Measurements from ENCODE around the gene ACER1. TPM values are rescaled to one million over a fixed set of nuclear protein-coding genes. Genes with fewer than 3 reads are reported as not detected.

Gene ACER1
- total RNA-seq, 1 donor = under 0.01 TPM

GRCh38 chr19:6270076-6270745 is 63.2 kb downstream of the ACER1 start:
- no peak for DNase-seq (ENCODE audit: low read depth in 2 of 3, low spot score in 2 of 3)

GRCh38 chr19:6269101-6269886 is 64.1 kb downstream of the ACER1 start:
- DNase-seq (ENCODE audit: low read depth in 2 of 3, low spot score in 2 of 3) = no peak

- DNase-seq (ENCODE audit: low read depth in 2 of 3, low spot score in 2 of 3) = no peak
These were observed 65.0 kb downstream of the ACER1 start for GRCh38 chr19:6268382-6268771.

DNA sequence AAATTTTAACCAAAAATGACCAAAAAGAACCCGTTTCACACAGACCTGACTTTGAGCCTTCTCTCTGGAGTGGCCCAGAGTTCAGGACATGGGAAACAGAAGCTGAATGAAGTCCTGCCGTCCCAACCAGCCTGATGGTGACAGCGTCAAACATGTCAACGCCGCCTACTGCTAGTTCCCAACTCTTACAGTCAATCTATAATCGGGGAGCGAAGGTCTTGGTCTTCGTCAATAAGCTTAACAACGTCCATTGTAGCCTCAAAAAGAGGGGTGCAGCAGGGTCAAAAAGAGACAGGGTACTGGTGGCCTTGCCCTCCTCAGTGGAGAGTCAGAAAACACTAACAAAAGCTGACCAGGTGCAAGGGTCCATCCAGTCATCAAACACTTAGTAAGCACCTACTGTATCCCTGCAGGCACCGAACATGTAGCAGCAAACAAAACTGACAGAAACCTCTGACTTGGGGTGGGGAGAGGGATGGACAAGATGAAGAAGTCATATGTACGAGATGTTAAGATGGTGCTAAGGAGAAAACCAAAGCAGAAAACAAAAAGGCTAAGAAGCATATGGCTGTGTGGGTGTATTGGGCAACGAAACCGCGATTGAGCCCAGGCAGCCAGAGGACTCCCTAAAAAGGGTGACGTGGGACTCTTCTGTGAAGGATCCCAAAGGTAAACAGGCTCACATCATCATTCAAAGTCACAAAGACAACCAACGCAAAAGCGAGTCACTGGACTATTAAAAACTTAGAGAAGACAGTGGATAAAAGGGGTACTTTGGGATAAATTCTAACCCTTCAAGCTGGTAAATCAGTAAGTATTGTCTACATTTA is 65.6 kb downstream of the ACER1 start:
- DNase-seq (ENCODE audit: low read depth in 2 of 3, low spot score in 2 of 3) = no peak

- no peak for DNase-seq (ENCODE audit: low read depth in 2 of 3, low spot score in 2 of 3)
These were observed 68.6 kb downstream of the ACER1 start for GRCh38 chr19:6264803-6265202.

GRCh38 chr19:6263735-6264444 is 69.5 kb downstream of the ACER1 start:
- no peak for DNase-seq (ENCODE audit: low read depth in 2 of 3, low spot score in 2 of 3)

- DNase-seq (ENCODE audit: low read depth in 2 of 3, low spot score in 2 of 3) = no peak
These were observed 70.1 kb downstream of the ACER1 start for GRCh38 chr19:6263306-6263705.

DNA sequence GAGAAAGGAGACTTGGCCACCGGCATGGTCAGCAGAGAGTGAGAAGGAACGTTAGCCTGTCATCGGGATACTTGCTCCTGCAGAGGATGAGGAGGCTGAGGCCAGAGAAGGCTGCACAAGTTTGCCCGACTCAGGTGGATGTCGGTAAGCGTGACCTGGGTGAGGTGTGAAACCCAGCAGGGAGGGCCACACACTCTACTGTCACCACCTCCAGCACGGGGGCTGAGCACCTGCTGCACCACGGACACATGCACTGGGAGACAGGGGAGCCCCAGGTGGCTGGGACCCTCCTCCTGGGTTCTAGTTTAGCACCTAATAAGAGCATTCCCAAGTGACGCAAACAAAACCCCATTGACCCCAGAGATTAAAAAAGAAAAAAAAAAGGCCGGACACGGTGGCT is 70.9 kb downstream of the ACER1 start:
- DNase-seq (ENCODE audit: low read depth in 2 of 3, low spot score in 2 of 3) = no peak

GRCh38 chr19:6261883-6262282 is 71.5 kb downstream of the ACER1 start:
- DNase-seq (ENCODE audit: low read depth in 2 of 3, low spot score in 2 of 3) = no peak

DNA sequence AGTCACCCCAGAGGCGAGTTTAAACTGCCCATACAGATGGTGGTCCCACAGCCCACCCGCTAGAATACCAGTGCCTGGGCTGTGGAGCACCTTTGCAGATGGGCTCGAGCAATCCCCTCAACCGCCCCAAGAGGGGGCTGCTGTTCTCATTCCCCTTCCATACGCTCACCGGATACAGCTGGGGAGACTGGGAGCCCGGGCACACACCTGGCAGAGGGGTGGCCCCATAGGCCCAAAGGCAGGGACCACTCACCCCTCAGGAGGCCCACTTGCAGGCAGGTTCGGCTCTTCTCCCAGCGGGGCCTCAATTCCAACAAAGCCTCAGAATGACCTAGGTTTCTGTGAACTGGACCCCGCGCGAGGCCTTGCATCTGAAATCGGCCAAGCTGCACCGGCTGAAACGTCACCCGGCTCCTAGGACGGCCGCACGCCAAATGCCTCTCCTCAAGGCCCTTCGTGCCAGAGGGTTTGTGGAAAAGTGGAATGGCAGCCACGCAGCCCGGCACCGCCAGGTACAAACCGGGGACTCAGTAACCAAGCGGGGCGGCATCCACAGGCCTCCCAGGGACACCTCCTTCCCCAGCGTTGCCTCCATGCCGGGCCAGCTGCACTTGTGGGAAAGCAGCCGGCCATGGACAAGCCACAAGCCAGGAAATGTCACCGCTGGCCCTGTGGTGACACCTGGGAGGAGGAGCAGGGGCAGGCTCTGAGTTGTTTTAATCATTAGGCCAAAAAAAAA is 72.3 kb downstream of the ACER1 start:
- peak in 1 of 3 donors; percentile 39 for DNase-seq (ENCODE audit: low read depth in 2 of 3, low spot score in 2 of 3)

DNA sequence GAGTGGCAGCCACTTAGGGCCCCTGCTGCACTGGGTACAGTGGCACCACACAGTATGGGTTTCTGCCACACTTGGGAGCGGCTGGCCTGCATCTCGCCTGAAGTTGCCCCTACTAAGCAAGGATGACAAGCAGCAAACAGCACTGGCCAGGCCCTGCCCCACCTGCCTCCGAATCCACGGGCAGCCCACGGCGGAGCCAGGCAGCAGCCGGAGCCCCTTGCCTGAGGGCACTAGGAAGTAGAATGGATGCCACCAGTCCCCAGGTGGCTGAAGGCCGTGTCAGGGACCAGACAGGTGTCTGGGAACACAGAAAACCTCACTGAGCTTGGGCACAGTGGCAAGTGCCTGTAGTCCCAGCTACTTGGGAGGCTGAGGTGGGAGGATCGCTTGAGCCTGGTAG is 73.0 kb downstream of the ACER1 start:
- DNase-seq (ENCODE audit: low read depth in 2 of 3, low spot score in 2 of 3) = no peak

DNA sequence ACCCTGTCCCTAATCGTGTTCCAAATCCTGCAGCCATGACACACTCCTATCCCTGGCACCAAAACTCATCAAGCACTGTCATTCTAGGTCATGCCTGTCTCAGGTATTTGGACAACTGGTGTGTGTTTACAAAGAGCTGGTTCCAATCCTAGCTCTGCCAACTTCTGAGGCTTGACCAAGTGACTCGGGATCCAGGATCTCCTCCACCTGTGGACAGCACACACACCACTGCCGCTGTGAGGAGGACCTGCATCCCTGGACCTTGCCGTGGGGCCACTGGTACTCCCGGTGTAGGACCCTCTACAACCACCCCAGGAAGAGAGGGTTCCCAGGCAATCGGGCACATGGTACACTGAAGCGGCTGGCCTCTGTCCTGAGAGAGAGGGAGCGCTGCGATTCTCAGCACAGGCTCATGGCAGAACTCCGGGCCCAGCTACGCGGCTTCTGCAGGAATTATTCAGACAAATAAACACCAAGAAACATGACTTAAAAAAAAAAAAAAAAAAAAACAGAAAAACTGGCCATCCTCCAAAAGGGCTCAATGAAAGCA is 74.0 kb downstream of the ACER1 start:
- no peak for DNase-seq (ENCODE audit: low read depth in 2 of 3, low spot score in 2 of 3)

DNA sequence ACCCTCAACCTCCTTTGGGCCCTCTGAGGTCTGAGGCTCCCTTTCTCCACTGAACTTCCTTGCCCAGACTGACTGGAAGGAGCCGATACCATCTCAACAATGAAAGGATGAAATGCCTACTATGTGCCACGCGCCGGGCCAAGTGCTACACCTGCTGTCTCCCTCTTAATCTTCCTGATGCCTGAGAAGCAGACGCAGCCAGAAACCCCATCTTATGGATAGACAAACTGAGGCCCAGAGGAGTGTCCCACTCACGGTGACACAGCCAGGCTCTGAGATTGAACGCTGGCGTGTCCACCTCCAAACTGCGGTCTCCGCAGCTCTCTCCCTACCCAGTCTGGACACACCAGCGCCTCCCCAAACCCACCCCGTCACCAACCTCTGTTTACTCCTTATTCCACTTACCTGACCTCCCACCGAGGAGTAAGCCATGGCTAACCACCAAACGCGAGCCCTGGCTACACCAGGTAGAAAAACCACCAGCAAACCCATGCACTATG is 74.5 kb downstream of the ACER1 start:
- DNase-seq (ENCODE audit: low read depth in 2 of 3, low spot score in 2 of 3) = no peak

Other genes starting within 250 kb of the ACER1 start
- 81.1 TPM for gene RFX2, start 223.1 kb downstream of the ACER1 start, total RNA-seq
- gene ACSBG2, start 197.9 kb downstream of the ACER1 start, total RNA-seq = under 0.01 TPM
- 7.8 TPM for gene MLLT1, start 53.6 kb downstream of the ACER1 start, total RNA-seq
- 193 TPM for gene CLPP, start 27.9 kb upstream of the ACER1 start, total RNA-seq
- 66.0 TPM for gene ALKBH7, start 39.2 kb upstream of the ACER1 start, total RNA-seq
- 2.2 TPM for gene PSPN, start 42.3 kb upstream of the ACER1 start, total RNA-seq
- 69.7 TPM for gene GTF2F1, start 59.6 kb upstream of the ACER1 start, total RNA-seq
- 100 TPM for gene KHSRP, start 91.2 kb upstream of the ACER1 start, total RNA-seq
- gene SLC25A41, start 100.2 kb upstream of the ACER1 start, total RNA-seq = not detected
- gene SLC25A23, start 126.2 kb upstream of the ACER1 start, total RNA-seq = 10.8 TPM
- 0.27 TPM for gene CRB3, start 130.7 kb upstream of the ACER1 start, total RNA-seq
- gene DENND1C, start 148.2 kb upstream of the ACER1 start, total RNA-seq = 9.2 TPM
- 7.0 TPM for gene TUBB4A, start 168.7 kb upstream of the ACER1 start, total RNA-seq
- gene TNFSF9, start 197.4 kb upstream of the ACER1 start, total RNA-seq = 2.2 TPM